Endothelial cell of umbilical vein (primary cell): Measurements from ENCODE around the gene POLR1H. TPM values are rescaled to one million over a fixed set of nuclear protein-coding genes. Genes with fewer than 3 reads are reported as not detected.

Source experiments
- BruUV-seq: library from RNA; stranded (reverse); fragments of 400-500 nt; replicated peaks from 2 replicates; lab custom pipeline; 2021; lab: Mats Ljungman, UMichigan
- CTCF ChIA-PET: fragments of 300-600, 350-600 bp; sonication (Branson Sonifier 250); formaldehyde crosslinking; loops from one replicate; lab custom pipeline; 2021; ENCODE audit warnings: antibody characterized with exemption, inconsistent platforms; lab: Charles Lee
- POLR2A ChIA-PET: fragments of 300-600, 350-600 bp; sonication (Branson Sonifier 250); formaldehyde crosslinking; loops from one replicate; lab custom pipeline; 2021; ENCODE audit warnings: antibody characterized with exemption, inconsistent platforms; lab: Charles Lee
- DNase-seq: peaks from one replicate; pipeline ENCODE4 v3.0.0-alpha.2; 2011; ENCODE audit warnings: low read depth, low spot score
- FAIRE-seq: peaks from 2 replicates; lab custom pipeline; 2011; peaks lifted over from hg19 to GRCh38; lab: Jason Lieb, UNC
- H2AFZ ChIP-seq: 2 replicates; pipeline ENCODE4 v1.6.0; 2012; ENCODE audit warnings: low read depth, low read length, control low read depth, inconsistent platforms
- H3K27ac ChIP-seq: 2 replicates; pipeline ENCODE4 v1.5.1; 2011; ENCODE audit warnings: low read depth, mild to moderate bottlenecking, control low read depth, low read length, moderate library complexity; ENCODE audit not compliant: insufficient read depth
- H3K27me3 ChIP-seq, 2 experiments: 2 replicates each; pipeline versions ENCODE4 v1.6.0 to v1.6.1; 2011; ENCODE audit warnings: low read length in 2 of 2, mixed read lengths in 1 of 2; ENCODE audit not compliant: control insufficient read depth in 2 of 2, insufficient read depth in 2 of 2
- H3K36me3 ChIP-seq, 2 experiments: 2 replicates in 1 of 2; 3 replicates in 1 of 2; pipeline ENCODE4 v1.5.1; 2011; ENCODE audit warnings: low read length in 2 of 2, mild to moderate bottlenecking in 1 of 2, moderate library complexity in 1 of 2; ENCODE audit not compliant: control insufficient read depth in 2 of 2, insufficient read depth in 2 of 2; ENCODE audit errors: extremely low read depth in 1 of 2
- H3K4me1 ChIP-seq: 3 replicates; pipeline ENCODE4 v1.5.1; 2011; ENCODE audit warnings: mild to moderate bottlenecking, low read length; ENCODE audit not compliant: control insufficient read depth, insufficient read depth; ENCODE audit errors: extremely low read depth
- H3K4me2 ChIP-seq: 2 replicates; pipeline ENCODE4 v1.6.1; 2011; ENCODE audit warnings: low read length, control low read depth, mixed read lengths; ENCODE audit not compliant: insufficient read depth
- H3K4me3 ChIP-seq, 3 experiments: fragments of 200-600 bp in 1 of 3; sonication (generic), shearing (Covaris generic) in 1 of 3; replicated peaks in 1 of 3; 2 replicates each; pipeline ENCODE4 v1.5.1; 2011 to 2016; ENCODE audit warnings: control low read depth in 3 of 3, low read length in 3 of 3, mild to moderate bottlenecking in 2 of 3, inconsistent platforms in 1 of 3, low read depth in 1 of 3, moderate library complexity in 1 of 3; ENCODE audit not compliant: insufficient read depth in 1 of 3
- H3K79me2 ChIP-seq: 2 replicates; pipeline ENCODE4 v1.6.0; 2012; ENCODE audit warnings: low read length, inconsistent platforms; ENCODE audit not compliant: control insufficient read depth, insufficient read depth
- H3K9ac ChIP-seq: replicated peaks from 2 replicates; pipeline ENCODE3; 2011; ENCODE audit warnings: low read length, control low read depth; ENCODE audit not compliant: insufficient read depth; ENCODE audit errors: extremely low read depth
- H3K9me1 ChIP-seq: replicated peaks from 3 replicates; pipeline ENCODE4 v1.6.0; 2011; ENCODE audit warnings: mild to moderate bottlenecking, low read length; ENCODE audit not compliant: control insufficient read depth, insufficient read depth; ENCODE audit errors: extremely low read depth
- H3K9me3 ChIP-seq: replicated peaks from 2 replicates; pipeline ENCODE4 v1.5.1; 2012; ENCODE audit warnings: low read length, inconsistent platforms; ENCODE audit not compliant: control insufficient read depth, insufficient read depth
- H4K20me1 ChIP-seq: replicated peaks from 2 replicates; pipeline ENCODE3; 2011; ENCODE audit warnings: mild to moderate bottlenecking, low read length; ENCODE audit not compliant: control insufficient read depth, insufficient read depth; ENCODE audit errors: extremely low read depth
- CTCF ChIP-seq, 2 donors: IDR thresholded peaks; 1 replicate in 1 of 2; 2 replicates in 1 of 2; pipeline ENCODE4 v1.5.1; 2011; ENCODE audit warnings: low read length in 2 of 2, mild to moderate bottlenecking in 2 of 2, moderate library complexity in 2 of 2, control low read depth in 1 of 2, inconsistent platforms in 1 of 2, low read depth in 1 of 2; ENCODE audit not compliant: insufficient read depth in 1 of 2; ENCODE audit errors: extremely low read depth in 1 of 2
- EZH2 ChIP-seq: IDR thresholded peaks from 2 replicates; pipeline ENCODE4 v1.6.1; 2012; ENCODE audit warnings: borderline replicate concordance, low read depth, mild to moderate bottlenecking, moderate library complexity, low read length, inconsistent platforms; ENCODE audit not compliant: severe bottlenecking
- FOS ChIP-seq: IDR thresholded peaks from 2 replicates; pipeline ENCODE4 v1.6.1; 2011; ENCODE audit warnings: mild to moderate bottlenecking, low read length, moderate library complexity, borderline replicate concordance; ENCODE audit not compliant: insufficient read depth
- GATA2 ChIP-seq: IDR thresholded peaks from 2 replicates; pipeline ENCODE4 v1.7.0; 2011; ENCODE audit warnings: low read depth, mild to moderate bottlenecking, moderate library complexity, mixed read lengths, low read length; ENCODE audit not compliant: insufficient read length, insufficient read depth
- JUN ChIP-seq: IDR thresholded peaks from 2 replicates; pipeline ENCODE4 v1.6.1; 2011; ENCODE audit warnings: borderline replicate concordance, low read depth; ENCODE audit not compliant: insufficient read length, insufficient read depth
- MAX ChIP-seq: IDR thresholded peaks from 2 replicates; pipeline ENCODE4 v1.6.1; 2011; ENCODE audit not compliant: insufficient read depth, insufficient read length
- MYC ChIP-seq: IDR thresholded peaks from one replicate; pipeline ENCODE4 v1.6.1; 2011; ENCODE audit warnings: mild to moderate bottlenecking, low read depth, low read length
- POLR2A ChIP-seq: IDR thresholded peaks from 2 replicates; pipeline ENCODE4 v1.6.1; 2012; ENCODE audit warnings: low read depth, mild to moderate bottlenecking, control low read depth, low read length
- POLR2AphosphoS5 ChIP-seq: IDR thresholded peaks from 2 replicates; pipeline ENCODE4 v1.6.1; 2012; ENCODE audit warnings: low read depth, mild to moderate bottlenecking, control low read depth, low read length, moderate library complexity; ENCODE audit not compliant: insufficient read depth
- dilution Hi-C: fragments of 300-500 bp; cut with MboI; formaldehyde crosslinking; loops from one replicate; pipeline ENCODE4 v1.15.0; 2019; ENCODE audit warnings: low sequenced_read_pairs; ENCODE audit not compliant: extremely low pct_ligation_motif_present
- intact Hi-C: fragments of 100-400 bp; cut with micrococcal nuclease; formaldehyde crosslinking; loops from one replicate; pipeline ENCODE4 v1.10.0; 2022
- polyA plus RNA-seq, 4 experiments: library from polyadenylated mRNA; depleted of rRNA in 3 of 4; stranded (reverse) in 3 of 4; unstranded in 1 of 4; fragments of >200 nt; gene quantifications; 2 replicates each; pipeline versions ENCODE4 v1.2.1 to v1.2.3, GENCODE V29; 2011 to 2012; ENCODE audit warnings: missing spikeins in 1 of 4
- total RNA-seq: library from RNA; stranded (reverse); gene quantifications from 2 replicates; pipeline ENCODE4 v1.2.3, GENCODE V29; 2021

Gene POLR1H
- total and polyA plus RNA-seq, 2 donors (not counting 3 experiments of a cell fraction or from before 2014, with no cell fraction given): 32.5 to 65.3 TPM

GRCh38 chr6:30063315-30063714 lies 2.2 kb downstream of the POLR1H start:
- POLR2A ChIA-PET: no interaction called here
- Histone ChIP-seq H3K4me2 (no peak overlapping the region), H3K36me3 (no peaks in the 10 kb centered on the region), H3K79me2 (peaks cover 19% of the 10 kb centered on the region), H3K27me3 (no peaks in the 10 kb centered on the region), H2AFZ (no peak overlapping the region), H3K4me1 (peaks cover 28% of the 10 kb centered on the region), H4K20me1 (no peaks in the 10 kb centered on the region), H3K9me1 (no peaks in the 10 kb centered on the region), H3K27ac (no peak overlapping the region), H3K9me3 (no peaks in the 10 kb centered on the region), H3K9ac (no peak overlapping the region), H3K4me3 (no peak overlapping the region)
- TF ChIP-seq POLR2AphosphoS5 (no peak), EZH2 (no peak), MYC (no peak), MAX (no peak), FOS (no peak), GATA2 (no peak), CTCF (IDR thresholded peaks at IDR 0.05; ENCODE audit: extremely low read depth in 1 of 2, insufficient read depth in 1 of 2, low read depth in 1 of 2, low read length in 2 of 2) (no peak), POLR2A (no peak), JUN (no peak)
- FAIRE-seq: no peak
- CTCF ChIA-PET: no interaction called here
- intact Hi-C loops (no loop called here), dilution Hi-C loops (no loop called here)
- no peak for DNase-seq
- BruUV-seq: no TSS peak
